Measurements from ENCODE around the gene SEC23B. TPM values are rescaled to one million over a fixed set of nuclear protein-coding genes. Genes with fewer than 3 reads are reported as not detected.
A peak's percentile ranks its signal among the peaks of the same experiment; 100 is the strongest.

Gene SEC23B
- total and polyA plus RNA-seq, 2 experiments from 2014 or later = 27.2 to 66.6 TPM

GRCh38 chr20:18507218-18508191 lies at the start of gene SEC23B (continued):
- peak; percentile 87 for TF ChIP-seq CREB1 (CRISPR knock-in tag; IDR thresholded peaks at IDR 0.05; ENCODE audit: low read depth)

- Histone ChIP-seq H3K27ac (ENCODE audit: low read depth) (peak overlapping the region; percentile 82), H3K9me2 (ENCODE audit: insufficient read depth) (no peaks in the 10 kb centered on the region), H3F3A (replicated peaks; ENCODE audit: low read depth) (no peaks in the 10 kb centered on the region), H3K79me2 (replicated peaks; ENCODE audit: insufficient read depth) (peaks cover 32% of the 10 kb centered on the region), H3K36me3 (ENCODE audit: insufficient read depth) (no peaks in the 10 kb centered on the region), H4K20me1 (replicated peaks; ENCODE audit: insufficient read depth) (no peaks in the 10 kb centered on the region), H3K27me3 (ENCODE audit: insufficient read depth) (no peaks in the 10 kb centered on the region), H3K4me1 (ENCODE audit: insufficient read depth) (peaks cover 11% of the 10 kb centered on the region), H2AFZ (no peak overlapping the region), H3K4me2 (peak overlapping the region; percentile 94), H3K4me3 (peak overlapping the region; percentile 91)
- no peaks in the 10 kb centered on the region for H3K36me3 Mint-ChIP-seq (ENCODE audit: low read depth)
- TF ChIP-seq ZNF462 (CRISPR knock-in tag; IDR thresholded peaks at IDR 0.05) (no peak), CTCF (conservative IDR thresholded peaks at IDR 0.05; ENCODE audit: low read depth in 2 of 2) (no peak), STAT1 (IDR thresholded peaks at IDR 0.05; ENCODE audit: unreplicated experiment) (no peak), JUNB (IDR thresholded peaks at IDR 0.05; ENCODE audit: unreplicated experiment) (no peak), CREB1 (CRISPR knock-in tag; IDR thresholded peaks at IDR 0.05; ENCODE audit: low read depth) (no peak), ZNF114 (CRISPR knock-in tag; IDR thresholded peaks at IDR 0.05) (no peak), EZH2phosphoT487 (IDR thresholded peaks at IDR 0.05; ENCODE audit: unreplicated experiment) (no peak)
- no peak for ATAC-seq
- peaks cover 9% of the 10 kb centered on the region for H3K27me3 Mint-ChIP-seq (ENCODE audit: insufficient read depth, low read depth, poor library complexity)
- DNase-seq (ENCODE audit: low spot score) = no peak
- peak overlapping the region; percentile 100; the same call in 1 of the 2 replicates for H3K27ac Mint-ChIP-seq
- peaks cover 10% of the 10 kb centered on the region for H3K4me1 Mint-ChIP-seq
- no peaks in the 10 kb centered on the region for H3K9me3 Mint-ChIP-seq
- H3K4me3 Mint-ChIP-seq = peak overlapping the region; percentile 97
These were observed 42.1 kb upstream of the SEC23B start for GRCh38 chr20:18465536-18466200.

Data from GM23338 (cell line).